PFSK-1 (cell line): ENCODE results near the gene PHF12.
A peak's percentile ranks its signal among the peaks of the same experiment; 100 is the strongest.

Source experiments
- FOXP2 ChIP-seq: optimal IDR thresholded peaks from 2 replicates; pipeline ENCODE3; 2011; ENCODE audit warnings: borderline replicate concordance, control low read depth, inconsistent platforms; ENCODE audit not compliant: insufficient read depth; ENCODE audit errors: extremely low read length, extremely low read depth
- POLR2AphosphoS5 ChIP-seq: IDR thresholded peaks from 2 replicates; pipeline ENCODE4 v1.6.1; 2012; ENCODE audit warnings: low read depth, mild to moderate bottlenecking, control low read depth, low read length, moderate library complexity
- REST ChIP-seq, 2 experiments: IDR thresholded peaks; 2 replicates each; pipeline versions ENCODE4 v1.6.1 to v1.8.0; 2011 to 2012; ENCODE audit warnings: low read depth in 2 of 2, low read length in 2 of 2, control low read depth in 1 of 2, inconsistent platforms in 1 of 2, mild to moderate bottlenecking in 1 of 2, moderate library complexity in 1 of 2; ENCODE audit not compliant: insufficient read depth in 1 of 2
- SIN3A ChIP-seq: IDR thresholded peaks from 2 replicates; pipeline ENCODE4 v1.6.1; 2012; ENCODE audit warnings: mild to moderate bottlenecking, low read length, moderate library complexity, borderline replicate concordance; ENCODE audit not compliant: insufficient read depth
- TAF1 ChIP-seq: IDR thresholded peaks from 2 replicates; pipeline ENCODE4 v1.6.1; 2012; ENCODE audit warnings: low read length, control low read depth, borderline replicate concordance; ENCODE audit not compliant: insufficient read depth

DNA sequence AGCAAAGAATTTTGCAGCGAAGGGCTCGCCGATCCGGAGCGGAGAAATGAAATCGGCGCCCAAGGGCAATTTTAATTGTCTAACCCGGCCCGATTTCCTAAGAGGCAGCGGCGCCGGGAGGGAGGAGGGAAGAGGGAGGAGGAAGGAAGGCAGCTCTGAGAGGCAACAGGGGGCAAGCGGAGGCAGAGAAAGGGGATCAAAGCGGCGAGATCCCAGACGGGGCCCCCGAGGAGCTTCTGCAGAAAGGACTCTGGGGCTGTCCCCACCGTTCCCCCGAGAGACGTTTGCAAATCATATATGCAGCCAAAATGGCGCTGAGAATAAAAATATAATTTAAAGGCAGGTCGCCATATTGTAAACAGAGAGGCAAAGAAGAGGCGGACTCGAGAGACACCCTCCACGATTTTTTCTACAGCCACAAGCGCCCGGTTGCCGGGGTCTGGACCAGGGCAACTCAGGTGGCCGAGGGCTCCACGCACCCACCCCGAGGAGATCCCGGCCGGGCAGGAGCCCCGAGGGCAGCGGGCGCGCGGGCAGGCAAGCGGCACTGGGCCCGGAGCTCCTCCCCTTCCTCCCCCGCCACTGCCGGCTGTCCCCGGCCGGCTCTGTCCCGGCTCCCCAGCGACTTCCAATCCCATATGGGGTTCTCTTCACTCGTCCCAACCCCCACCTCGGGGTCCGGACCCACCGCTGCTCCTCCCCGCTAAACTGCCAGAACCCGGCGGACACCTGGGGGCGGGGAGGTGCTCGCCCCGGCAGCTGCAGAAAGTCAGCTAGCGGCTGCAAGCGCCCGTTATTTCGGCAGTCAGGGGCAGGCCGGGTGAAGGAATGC is 1.9 kb downstream of the PHF12 start:
- TF ChIP-seq POLR2AphosphoS5 (no peak), TAF1 (no peak), FOXP2 (no peak), REST (IDR thresholded peaks at IDR 0.05; ENCODE audit: insufficient read depth in 1 of 2, low read depth in 2 of 2, low read length in 2 of 2) (no peak), SIN3A (0 out of 2 replicates have a peak, but pooled peaks have one; percentile 44)
